Cardiac fibroblast (primary cell): Measurements from ENCODE around the gene OTX1.

Source experiments
- DNase-seq, 2 donors: peaks; one replicate each; pipeline versions ENCODE4 v3.0.0 to v3.0.0-alpha.2; 2010; ENCODE audit warnings: low read depth in 2 of 2
- H3K4me3 ChIP-seq, 2 donors: replicated peaks in 1 of 2; 1 replicate in 1 of 2; 2 replicates in 1 of 2; pipeline ENCODE4 v1.5.1; 2011; ENCODE audit warnings: low read depth in 2 of 2, low read length in 2 of 2, mild to moderate bottlenecking in 2 of 2, moderate library complexity in 1 of 2
- TF ChIP-seq, protein P1 (sequence below): IDR thresholded peaks from one replicate; pipeline ENCODE4 v1.5.1; 2011; ENCODE audit warnings: low read depth, mild to moderate bottlenecking, low read length, inconsistent platforms

The OTX1 gene

GRCh38 chr2:63104482-63104881 lies 53.9 kb downstream of the OTX1 start:
- TF ChIP-seq, protein P1, sequence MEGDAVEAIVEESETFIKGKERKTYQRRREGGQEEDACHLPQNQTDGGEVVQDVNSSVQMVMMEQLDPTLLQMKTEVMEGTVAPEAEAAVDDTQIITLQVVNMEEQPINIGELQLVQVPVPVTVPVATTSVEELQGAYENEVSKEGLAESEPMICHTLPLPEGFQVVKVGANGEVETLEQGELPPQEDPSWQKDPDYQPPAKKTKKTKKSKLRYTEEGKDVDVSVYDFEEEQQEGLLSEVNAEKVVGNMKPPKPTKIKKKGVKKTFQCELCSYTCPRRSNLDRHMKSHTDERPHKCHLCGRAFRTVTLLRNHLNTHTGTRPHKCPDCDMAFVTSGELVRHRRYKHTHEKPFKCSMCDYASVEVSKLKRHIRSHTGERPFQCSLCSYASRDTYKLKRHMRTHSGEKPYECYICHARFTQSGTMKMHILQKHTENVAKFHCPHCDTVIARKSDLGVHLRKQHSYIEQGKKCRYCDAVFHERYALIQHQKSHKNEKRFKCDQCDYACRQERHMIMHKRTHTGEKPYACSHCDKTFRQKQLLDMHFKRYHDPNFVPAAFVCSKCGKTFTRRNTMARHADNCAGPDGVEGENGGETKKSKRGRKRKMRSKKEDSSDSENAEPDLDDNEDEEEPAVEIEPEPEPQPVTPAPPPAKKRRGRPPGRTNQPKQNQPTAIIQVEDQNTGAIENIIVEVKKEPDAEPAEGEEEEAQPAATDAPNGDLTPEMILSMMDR: no peak
- no peak for DNase-seq
- no peak overlapping the region for H3K4me3 ChIP-seq
